HepG2 (cell line): Measurements from ENCODE around the gene CCDC83. TPM values are rescaled to one million over a fixed set of nuclear protein-coding genes. Genes with fewer than 3 reads are reported as not detected.

Experiments
- CSRNP1 ChIP-seq: sonication (generic); formaldehyde crosslinking; IDR thresholded peaks from 2 replicates; pipeline ENCODE4 v1.8.1; 2023; ENCODE audit warnings: mild to moderate bottlenecking, missing genetic modification reagents
- ETV5 ChIP-seq: IDR thresholded peaks from 2 replicates; pipeline ENCODE4 v1.6.1; 2018; ENCODE audit warnings: missing biosample characterization, missing genetic modification reagents, inconsistent platforms, borderline replicate concordance
- EZH2 ChIP-seq: conservative IDR thresholded peaks from 2 replicates; pipeline ENCODE4 v1.6.1; 2012; ENCODE audit warnings: mild to moderate bottlenecking, low read depth, low read length, moderate library complexity
- GATA4 ChIP-seq: sonication (generic); IDR thresholded peaks from 2 replicates; pipeline ENCODE4 v1.6.1; 2016; ENCODE audit warnings: antibody characterized with exemption, low read depth, borderline replicate concordance
- GATAD2A ChIP-seq: IDR thresholded peaks from 2 replicates; pipeline ENCODE4 v1.6.1; 2016
- GFI1 ChIP-seq: sonication (generic); formaldehyde crosslinking; IDR thresholded peaks from 2 replicates; pipeline ENCODE4 v1.5.0; 2020; ENCODE audit warnings: missing genetic modification reagents, mild to moderate bottlenecking, borderline replicate concordance
- KLF16 ChIP-seq, 2 experiments: sonication (generic) in 1 of 2; formaldehyde crosslinking in 1 of 2; IDR thresholded peaks; 2 replicates each; pipeline versions ENCODE4 v1.6.1 to v1.8.0; 2016 to 2023; ENCODE audit warnings: missing genetic modification reagents in 2 of 2, missing compliant biosample characterization in 1 of 2
- MBNL3 ChIP-seq: fragments of 250-450 bp; sonication (Bioruptor Pico); conservative IDR thresholded peaks from 2 replicates; pipeline ENCODE4 v1.8.0; 2022; ENCODE audit warnings: mild to moderate bottlenecking, inconsistent platforms
- NBN ChIP-seq: fragments of 450-650 bp; conservative IDR thresholded peaks from 2 replicates; pipeline ENCODE4 v1.6.1; 2017
- NR2F6 ChIP-seq, 2 experiments: IDR thresholded peaks; 2 replicates each; pipeline ENCODE4 v1.6.1; 2016; ENCODE audit warnings: antibody characterized with exemption in 1 of 2, mild to moderate bottlenecking in 1 of 2
- RFX5 ChIP-seq: IDR thresholded peaks from 2 replicates; pipeline ENCODE4 v1.6.1; 2011; ENCODE audit warnings: low read depth, low read length, improper control_type of control experiment
- SIN3A ChIP-seq: IDR thresholded peaks from 2 replicates; pipeline ENCODE4 v1.6.1; 2011; ENCODE audit warnings: low read depth, mild to moderate bottlenecking, control low read depth, low read length, borderline replicate concordance
- SYNCRIP ChIP-seq: fragments of 200-400 bp; formaldehyde crosslinking; IDR thresholded peaks from 2 replicates; pipeline ENCODE4 v1.6.1; 2018; ENCODE audit warnings: mild to moderate bottlenecking, low read depth, low read length; ENCODE audit not compliant: insufficient read depth
- THAP7 ChIP-seq: sonication (generic); formaldehyde crosslinking; IDR thresholded peaks from 2 replicates; pipeline ENCODE4 v1.8.1; 2023; ENCODE audit warnings: mild to moderate bottlenecking, missing genetic modification reagents
- TP53 ChIP-seq: sonication (generic); formaldehyde crosslinking; conservative IDR thresholded peaks from 2 replicates; pipeline ENCODE4 v1.4.0; 2020; ENCODE audit warnings: missing genetic modification reagents
- TRIM22 ChIP-seq: fragments of 450-650 bp; IDR thresholded peaks from 2 replicates; pipeline ENCODE4 v1.6.1; 2017
- XRCC5 ChIP-seq: fragments of 200-400 bp; formaldehyde crosslinking; optimal IDR thresholded peaks from 2 replicates; pipeline ENCODE3; 2017; ENCODE audit warnings: mild to moderate bottlenecking, low read length
- ZFP36L2 ChIP-seq: sonication (generic); formaldehyde crosslinking; IDR thresholded peaks from 2 replicates; pipeline ENCODE4 v1.4.0; 2020; ENCODE audit warnings: missing genetic modification reagents
- ZNF121 ChIP-seq: sonication (generic); formaldehyde crosslinking; IDR thresholded peaks from 2 replicates; pipeline ENCODE4 v1.5.0; 2020; ENCODE audit warnings: mild to moderate bottlenecking, missing genetic modification reagents
- ZNF430 ChIP-seq: sonication (generic); formaldehyde crosslinking; IDR thresholded peaks from 2 replicates; pipeline ENCODE4 v1.9.0; 2021; ENCODE audit warnings: mild to moderate bottlenecking, missing genetic modification reagents
- ZNF549 ChIP-seq: sonication (generic); formaldehyde crosslinking; IDR thresholded peaks from 2 replicates; pipeline ENCODE4 v1.5.0; 2020; ENCODE audit warnings: missing genetic modification reagents
- ZNF607 ChIP-seq: sonication (generic); formaldehyde crosslinking; IDR thresholded peaks from 2 replicates; pipeline ENCODE4 v1.5.1; 2020; ENCODE audit warnings: missing genetic modification reagents, mild to moderate bottlenecking, borderline replicate concordance
- ZNF691 ChIP-seq: sonication (generic); formaldehyde crosslinking; IDR thresholded peaks from 2 replicates; pipeline ENCODE4 v1.4.0; 2020; ENCODE audit warnings: missing genetic modification reagents, low read depth, mild to moderate bottlenecking, borderline replicate concordance
- ZNF704 ChIP-seq: sonication (generic); formaldehyde crosslinking; IDR thresholded peaks from 2 replicates; pipeline ENCODE4 v1.8.1; 2023; ENCODE audit warnings: mild to moderate bottlenecking, inconsistent platforms, moderate library complexity, missing genetic modification reagents, borderline replicate concordance
- ZNF709 ChIP-seq: sonication (generic); formaldehyde crosslinking; IDR thresholded peaks from 2 replicates; pipeline ENCODE4 v1.5.0; 2020; ENCODE audit warnings: mild to moderate bottlenecking, missing genetic modification reagents
- polyA plus RNA-seq, 8 experiments: library from polyadenylated mRNA; depleted of rRNA in 3 of 8; stranded (reverse) in 7 of 8; unstranded in 1 of 8; fragments of >200 nt; fragmentation: Illumina TruSeq in 4 of 8; extraction: Trizol in 4 of 8; gene quantifications; 2 replicates each; pipeline versions ENCODE4 v1.2.1 to v1.2.3, GENCODE V29; 2011 to 2016; ENCODE audit warnings: low read depth in 4 of 8, missing spikeins in 1 of 8, mixed read lengths in 1 of 8; ENCODE audit not compliant: insufficient read depth in 1 of 8
- total RNA-seq, 5 experiments: library from RNA; depleted of rRNA; stranded (reverse); fragments of >200 nt; fragmentation: Illumina TruSeq; extraction: Trizol; gene quantifications; 2 replicates each; pipeline ENCODE4 v1.2.3, GENCODE V29; 2016; ENCODE audit warnings: low read depth in 1 of 5

CCDC83 gene
- total and polyA plus RNA-seq, 2 of the 13 experiments (the other 11 are each of a cell fraction or from before 2014, with no cell fraction given) = not detected

- TF ChIP-seq ZNF704 (CRISPR knock-in tag) (peak; percentile 95), MBNL3 (no peak), ZNF430 (CRISPR knock-in tag) (peak; percentile 95), RFX5 (no peak), SIN3A (no peak; the same call in 1 of the 2 replicates), SYNCRIP (no peak), ZNF607 (CRISPR knock-in tag) (peak; percentile 95), XRCC5 (peak; percentile 82), THAP7 (CRISPR knock-in tag) (peak; percentile 85; the same call in 1 of the 2 replicates), ZNF709 (CRISPR knock-in tag) (peak; percentile 89), GATA4 (no peak), ZNF691 (peak; percentile 74), NBN (no peak), EZH2 (no peak), TRIM22 (no peak), KLF16 (CRISPR knock-in tag; IDR thresholded peaks at IDR 0.05) (peak in 1 of 2 experiments; percentile 89; a peak in 2 of 4 replicates), ZFP36L2 (CRISPR knock-in tag) (peak; percentile 33; the same call in 1 of the 2 replicates), NR2F6 (IDR thresholded peaks at IDR 0.05) (no peak), NR2F6 (CRISPR knock-in tag; IDR thresholded peaks at IDR 0.05) (peak; percentile 66; the same call in 1 of the 2 replicates), ZNF549 (CRISPR knock-in tag) (no peak), GATAD2A (CRISPR knock-in tag) (no peak; the same call in 1 of the 2 replicates), ZNF121 (CRISPR knock-in tag) (peak; percentile 57), TP53 (CRISPR knock-in tag) (no peak), CSRNP1 (CRISPR knock-in tag) (peak; percentile 97), GFI1 (CRISPR knock-in tag) (peak; percentile 80), ETV5 (CRISPR knock-in tag) (peak; percentile 71)
These were observed 434 bp upstream of the CCDC83 start (continued) for GRCh38 chr11:85854557-85855340.
